Transverse colon (tissue), 4 donors: ENCODE measurements around the gene NUDT16. TPM values are rescaled to one million over a fixed set of nuclear protein-coding genes. Genes with fewer than 3 reads are reported as not detected.
A peak's percentile ranks its signal among the peaks of the same experiment; 100 is the strongest.
"Not testable (repeated sequence)": the region's sequence is repeated elsewhere in the genome, so short reads cannot be mapped to it uniquely, and the experiment has no call there.

ENCODE experiments used
- DNase-seq: peaks from one replicate; pipeline ENCODE4 v3.0.0-alpha.2; 2019
- H3K27ac ChIP-seq, 4 donors: fragments of 200-600 bp; sonication (generic); 2 replicates each; pipeline ENCODE4 v1.5.1; 2016 to 2018; ENCODE audit warnings: inconsistent platforms in 4 of 4
- H3K27me3 ChIP-seq: fragments of 200-600 bp; sonication (generic); 2 replicates; pipeline ENCODE4 v1.5.1; 2017; ENCODE audit warnings: inconsistent platforms
- H3K36me3 ChIP-seq, 4 donors: fragments of 200-600 bp; sonication (generic); 2 replicates each; pipeline ENCODE4 v1.5.1; 2017 to 2019; ENCODE audit warnings: inconsistent platforms in 4 of 4
- H3K4me1 ChIP-seq, 4 donors: fragments of 200-600 bp; sonication (generic); 2 replicates each; pipeline ENCODE4 v1.5.1; 2017 to 2020; ENCODE audit warnings: inconsistent platforms in 4 of 4
- H3K4me3 ChIP-seq, 4 donors: fragments of 200-600 bp; sonication (generic); 1 replicate in 1 of 4; 2 replicates in 3 of 4; pipeline versions ENCODE4 v1.5.1 to v1.6.1; 2017 to 2019; ENCODE audit warnings: inconsistent platforms in 4 of 4
- H3K9me3 ChIP-seq, 2 donors: fragments of 200-600 bp; sonication (generic); 2 replicates each; pipeline ENCODE4 v1.5.1; 2017 to 2019; ENCODE audit warnings: inconsistent platforms in 2 of 2
- EP300 ChIP-seq: sonication (generic); formaldehyde crosslinking; IDR thresholded peaks from one replicate; pipeline ENCODE4 v1.6.1; 2017; ENCODE audit warnings: antibody characterized with exemption, low read depth
- POLR2A ChIP-seq: fragments of 450-650 bp; IDR thresholded peaks from one replicate; pipeline ENCODE4 v1.6.1; 2016; ENCODE audit warnings: antibody characterized with exemption, mild to moderate bottlenecking, moderate library complexity
- POLR2AphosphoS5 ChIP-seq, 3 donors: sonication (generic); formaldehyde crosslinking; IDR thresholded peaks; one replicate each; pipeline ENCODE4 v1.6.1; 2016; ENCODE audit warnings: antibody characterized with exemption in 3 of 3
- WGBS, 2 donors: methylation state at CpG; one replicate each; pipeline ENCODE4 v1.1.5; 2018; ENCODE audit warnings: low coverage in 1 of 2; 5-methylcytosine and 5-hydroxymethylcytosine counted together
- in situ Hi-C, 4 donors: fragments of 200-750 bp; cut with MboI; loops; one replicate each; pipeline versions ENCODE4 v1.15.0 to v1.15.1; 2017; ENCODE audit warnings: low sequenced_read_pairs in 3 of 4, low pct_ligation_motif_present in 1 of 4, low pct_unique_long_range_greater_than_20kb in 1 of 4
- intact Hi-C: fragments of 100-400 bp; cut with DNase I; formaldehyde crosslinking; loops from one replicate; pipeline ENCODE4 v1.15.1; 2023; ENCODE audit warnings: low total_unique reads
- total RNA-seq, 4 donors: library from RNA; depleted of rRNA; stranded (reverse); fragments of >200 nt; gene quantifications; one replicate each; pipeline ENCODE4 v1.1.0, GENCODE V29; 2016
- TF ChIP-seq, protein P1 (sequence below), 5 experiments: fragments of 200-600 bp in 3 of 5; fragments of 450-650 bp in 2 of 5; sonication (generic) in 3 of 5; IDR thresholded peaks; 1 replicate in 2 of 5; 2 replicates in 3 of 5; pipeline ENCODE4 v1.5.1; 2016 to 2017; ENCODE audit warnings: antibody characterized with exemption in 5 of 5, inconsistent platforms in 3 of 5, mild to moderate bottlenecking in 2 of 5, moderate library complexity in 1 of 5

NUDT16 gene
- total RNA-seq, 4 donors from 2014 or later: 45.6 to 57.9 (median 49.1) TPM

DNA sequence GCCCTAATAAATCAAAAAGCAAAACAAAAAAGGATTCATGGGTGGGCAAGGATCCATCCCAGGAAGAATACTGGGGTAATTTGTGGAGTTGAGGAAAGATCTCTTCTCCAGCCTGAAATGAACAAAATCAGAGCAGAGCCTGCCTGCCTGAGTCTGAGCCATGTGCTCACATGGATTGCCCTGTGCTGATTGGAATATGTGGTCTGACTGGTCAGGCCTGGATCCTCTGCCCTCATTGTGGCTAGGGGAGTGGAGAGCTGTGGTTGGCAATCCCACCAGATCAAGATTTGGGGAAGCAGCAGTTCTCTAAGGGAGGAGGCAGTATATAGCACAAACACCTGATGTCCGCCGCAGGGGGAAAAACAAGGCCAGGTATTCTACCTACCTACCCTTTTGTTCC, 6.8 kb upstream of the NUDT16 start:
- peaks cover 0 to 10% (median 3%) of the 10 kb centered on the region in 4 donors for H3K4me1 ChIP-seq
- no peaks in the 10 kb centered on the region for H3K9me3 ChIP-seq
- peaks cover 0 to 5% (median 0%) of the 10 kb centered on the region in 4 donors for H3K36me3 ChIP-seq
- H3K27me3 ChIP-seq: no peaks in the 10 kb centered on the region
- WGBS, 2 donors: 93% methylated on average over 2 of the region's 2 CpGs; no CpG with 5 or more reads in 1 of the 2 donors
- no peak overlapping the region for H3K4me3 ChIP-seq
- H3K27ac ChIP-seq: no peak overlapping the region
- TF ChIP-seq EP300: no peak
- TF ChIP-seq POLR2AphosphoS5 (IDR thresholded peaks at IDR 0.05): no peak
- TF ChIP-seq, protein P1, sequence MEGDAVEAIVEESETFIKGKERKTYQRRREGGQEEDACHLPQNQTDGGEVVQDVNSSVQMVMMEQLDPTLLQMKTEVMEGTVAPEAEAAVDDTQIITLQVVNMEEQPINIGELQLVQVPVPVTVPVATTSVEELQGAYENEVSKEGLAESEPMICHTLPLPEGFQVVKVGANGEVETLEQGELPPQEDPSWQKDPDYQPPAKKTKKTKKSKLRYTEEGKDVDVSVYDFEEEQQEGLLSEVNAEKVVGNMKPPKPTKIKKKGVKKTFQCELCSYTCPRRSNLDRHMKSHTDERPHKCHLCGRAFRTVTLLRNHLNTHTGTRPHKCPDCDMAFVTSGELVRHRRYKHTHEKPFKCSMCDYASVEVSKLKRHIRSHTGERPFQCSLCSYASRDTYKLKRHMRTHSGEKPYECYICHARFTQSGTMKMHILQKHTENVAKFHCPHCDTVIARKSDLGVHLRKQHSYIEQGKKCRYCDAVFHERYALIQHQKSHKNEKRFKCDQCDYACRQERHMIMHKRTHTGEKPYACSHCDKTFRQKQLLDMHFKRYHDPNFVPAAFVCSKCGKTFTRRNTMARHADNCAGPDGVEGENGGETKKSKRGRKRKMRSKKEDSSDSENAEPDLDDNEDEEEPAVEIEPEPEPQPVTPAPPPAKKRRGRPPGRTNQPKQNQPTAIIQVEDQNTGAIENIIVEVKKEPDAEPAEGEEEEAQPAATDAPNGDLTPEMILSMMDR (IDR thresholded peaks at IDR 0.05): no peak
- no peak for TF ChIP-seq POLR2A
- intact Hi-C loops (no loop called here), in situ Hi-C loops (loop anchor here in 2 of 4 donors (25.0 kb wide), 2 partner anchors 337 to 612 kb away; partner anchors contain the start of genes ASTE1 (in 1 of the 2) and NEK11 (in 1 of the 2))
- DNase-seq: no peak

DNA sequence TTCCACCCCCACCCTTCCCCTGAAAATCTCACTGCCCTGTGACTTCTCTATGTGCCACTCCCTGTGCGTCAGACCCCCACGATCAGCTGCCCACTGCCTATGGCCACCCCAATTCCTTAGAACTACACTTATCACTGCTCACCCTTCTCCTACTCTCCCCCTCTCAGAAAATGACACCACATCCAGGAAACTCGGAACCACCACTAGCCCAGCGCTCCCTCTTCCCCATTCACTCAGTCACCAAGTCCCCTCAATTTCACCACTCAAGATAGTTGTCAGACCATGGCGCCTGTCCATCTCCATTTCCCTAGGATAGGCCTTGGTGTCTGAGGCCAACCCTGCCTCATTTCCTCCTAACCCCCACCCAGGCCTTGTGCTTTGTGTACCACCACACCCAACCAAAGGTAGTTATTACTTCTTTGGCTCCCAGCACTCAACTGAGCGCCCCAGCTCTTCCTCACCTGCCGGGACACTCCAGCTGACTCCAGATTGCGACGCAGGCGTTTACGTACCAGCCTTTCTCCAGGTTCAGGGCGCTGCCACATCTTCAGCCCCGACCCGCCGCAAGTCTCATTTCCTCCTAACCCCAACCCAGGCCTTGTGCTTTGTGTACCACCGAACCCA, 641 bp upstream of the NUDT16 start:
- H3K9me3 ChIP-seq, H3K27me3 ChIP-seq, DNase-seq, intact Hi-C loops, H3K36me3 ChIP-seq: not testable (repeated sequence)
- Histone ChIP-seq H3K27ac (peak overlapping the region; percentile 87 to 95 (median 93)), H3K4me1 (peaks cover 21 to 55% (median 32%) of the 10 kb centered on the region in 4 donors), H3K4me3 (peak overlapping the region; percentile 63 to 85 (median 75))
- in situ Hi-C loops: loop anchor here in 2 of 4 donors (25.0 kb wide), 2 partner anchors 344 to 619 kb away; partner anchors contain the start of genes ASTE1 (in 1 of the 2) and NEK11 (in 1 of the 2)
- peak; percentile 96 for TF ChIP-seq POLR2A
- 5 to 17% methylated on average over 7 to 16 of the region's 16 CpGs for WGBS, 2 donors

- in situ Hi-C loops: loop anchor here in 2 of 4 donors (25.0 kb wide), 2 partner anchors 349 to 624 kb away; partner anchors contain the start of genes ASTE1 (in 1 of the 2) and NEK11 (in 1 of the 2)
- H3K4me1 ChIP-seq: peaks cover 16 to 64% (median 41%) of the 10 kb centered on the region in 4 donors
- H3K9me3 ChIP-seq: no peaks in the 10 kb centered on the region
- no peaks in the 10 kb centered on the region for H3K36me3 ChIP-seq
- H3K27ac ChIP-seq: peak overlapping the region; percentile 70 to 83 (median 78)
- no peak overlapping the region for H3K4me3 ChIP-seq
- peak; percentile 79 for DNase-seq
- H3K27me3 ChIP-seq: no peaks in the 10 kb centered on the region
- intact Hi-C loops: no loop called here
- TF ChIP-seq POLR2AphosphoS5 (IDR thresholded peaks at IDR 0.05): peak; percentile 36 to 69 (median 61)
- peak; percentile 59 for TF ChIP-seq EP300
- no peak for TF ChIP-seq POLR2A
- 28 to 29% methylated on average over 2 to 6 of the region's 6 CpGs for WGBS, 2 donors
Measured at GRCh38 chr3:131386429-131387165, 5.0 kb downstream of the NUDT16 start.

DNA sequence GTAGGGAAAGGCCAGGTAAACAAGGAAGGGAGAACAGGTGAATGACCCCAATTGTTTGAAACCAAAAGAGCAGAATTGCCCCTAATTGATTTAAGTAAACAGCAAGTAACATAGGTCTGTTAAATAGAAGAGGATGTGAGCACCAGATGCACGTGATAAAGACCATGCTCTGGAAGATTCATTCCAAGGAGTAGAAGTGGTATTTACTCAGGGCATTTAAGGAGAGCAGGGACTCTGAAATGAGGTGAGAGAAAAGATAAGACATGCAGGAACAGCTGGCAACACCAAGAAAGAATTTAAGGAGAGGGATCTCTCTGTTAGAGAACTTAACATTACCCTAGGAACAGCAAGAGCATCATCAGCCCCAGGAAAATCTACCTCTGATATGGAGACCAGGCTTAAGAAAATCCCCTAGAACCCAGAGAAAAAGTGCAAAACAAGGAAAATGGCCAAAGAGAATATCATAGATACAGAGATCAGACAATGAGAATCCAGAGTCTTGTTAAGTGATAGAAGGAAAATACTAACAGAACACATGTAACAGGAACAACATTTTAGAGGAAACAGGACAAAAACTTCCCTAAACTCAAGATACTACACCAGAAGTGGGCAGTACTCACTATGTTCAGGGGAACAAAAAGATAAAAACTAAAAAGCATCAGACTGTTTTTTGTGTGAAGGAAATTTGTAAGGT, 6.4 kb downstream of the NUDT16 start:
- Histone ChIP-seq H3K4me3 (no peak overlapping the region), H3K4me1 (peaks cover 12 to 56% (median 34%) of the 10 kb centered on the region in 4 donors), H3K9me3 (no peaks in the 10 kb centered on the region), H3K36me3 (no peaks in the 10 kb centered on the region), H3K27ac (peak overlapping the region; percentile 70 to 83 (median 78)), H3K27me3 (no peaks in the 10 kb centered on the region)
- intact Hi-C loops: no loop called here
- 18 to 35% methylated on average over 1 of the region's 1 CpG for WGBS, 2 donors
- in situ Hi-C loops: loop anchor here in 2 of 4 donors (25.0 kb wide), 2 partner anchors 351 to 626 kb away; partner anchors contain the start of genes ASTE1 (in 1 of the 2) and NEK11 (in 1 of the 2)
- DNase-seq: no peak
- TF ChIP-seq POLR2A: no peak
- TF ChIP-seq, protein P1 (IDR thresholded peaks at IDR 0.05): no peak
- no peak for TF ChIP-seq EP300
- no peak for TF ChIP-seq POLR2AphosphoS5 (IDR thresholded peaks at IDR 0.05)
